CD4-positive, alpha-beta T cell (primary cell): ENCODE measurements around the gene SEMA3D. TPM values are rescaled to one million over a fixed set of nuclear protein-coding genes. Genes with fewer than 3 reads are reported as not detected.

Experiments used
- ATAC-seq: fragments of 200-7000 bp; cut with Tn5 transposase; one replicate; pipeline ENCODE4 v1.10.0; 2022; ENCODE audit warnings: mild to moderate bottlenecking; ENCODE audit not compliant: poor library complexity
- CTCF ChIA-PET: fragments of 350-600 bp; sonication (Branson Sonifier 250); formaldehyde crosslinking; loops from one replicate; lab custom pipeline; 2021; ENCODE audit warnings: antibody characterized with exemption, inconsistent platforms; lab: Charles Lee
- POLR2A ChIA-PET: fragments of 350-600 bp; sonication (Branson Sonifier 250); formaldehyde crosslinking; loops from one replicate; lab custom pipeline; 2021; ENCODE audit warnings: antibody characterized with exemption, inconsistent platforms; lab: Charles Lee
- DNase-seq, 14 experiments: peaks; one replicate each; pipeline ENCODE4 v3.0.0-alpha.2; 2013 to 2020; ENCODE audit warnings: mixed read lengths in 2 of 14
- H3K27ac ChIP-seq, 2 donors: one replicate each; pipeline versions ENCODE4 v1.5.1 to v1.7.0; 2013; ENCODE audit warnings: low read length in 2 of 2, low read depth in 1 of 2, mild to moderate bottlenecking in 1 of 2
- H3K27me3 ChIP-seq, 2 experiments: 1 replicate in 1 of 2; 2 replicates in 1 of 2; pipeline versions ENCODE4 v1.6.1 to v1.7.0; 2013; ENCODE audit warnings: low read length in 2 of 2, control low read depth in 1 of 2, mild to moderate bottlenecking in 1 of 2, moderate library complexity in 1 of 2; ENCODE audit not compliant: insufficient read depth in 2 of 2, control insufficient read depth in 1 of 2
- H3K36me3 ChIP-seq: one replicate; pipeline ENCODE4 v1.6.1; 2013; ENCODE audit warnings: low read length, control low read depth; ENCODE audit not compliant: insufficient read depth
- H3K4me1 ChIP-seq: one replicate; pipeline ENCODE4 v1.6.1; 2013; ENCODE audit warnings: low read length, control low read depth; ENCODE audit not compliant: insufficient read depth
- H3K4me3 ChIP-seq: one replicate; pipeline ENCODE4 v1.5.1; 2013; ENCODE audit warnings: mild to moderate bottlenecking, low read length, moderate library complexity
- H3K9me3 ChIP-seq, 2 experiments: 1 replicate in 1 of 2; 2 replicates in 1 of 2; pipeline versions ENCODE4 v1.6.1 to v1.7.0; 2013; ENCODE audit warnings: low read length in 2 of 2, mild to moderate bottlenecking in 2 of 2, control low read depth in 1 of 2, moderate library complexity in 1 of 2; ENCODE audit not compliant: control insufficient read depth in 1 of 2, insufficient read depth in 1 of 2
- H3K27ac Mint-ChIP-seq: one replicate; pipeline ENCODE4 v1.8.0; 2020; ENCODE audit warnings: mixed read lengths
- H3K27me3 Mint-ChIP-seq: one replicate; pipeline ENCODE4 v1.8.0; 2021; ENCODE audit warnings: mixed read lengths
- H3K36me3 Mint-ChIP-seq: one replicate; pipeline ENCODE4 v1.8.0; 2021; ENCODE audit warnings: low read depth, mixed read lengths
- H3K4me1 Mint-ChIP-seq: one replicate; pipeline ENCODE4 v1.8.0; 2021; ENCODE audit warnings: low read depth, mixed read lengths
- H3K4me3 Mint-ChIP-seq: one replicate; pipeline ENCODE4 v1.8.0; 2020; ENCODE audit warnings: mild to moderate bottlenecking, mixed read lengths
- H3K9me3 Mint-ChIP-seq: one replicate; pipeline ENCODE4 v1.8.0; 2020; ENCODE audit warnings: mixed read lengths
- CTCF ChIP-seq: fragments of 200-600 bp; IDR thresholded peaks from one replicate; pipeline ENCODE4 v1.8.0; 2022; ENCODE audit warnings: antibody characterized with exemption, mild to moderate bottlenecking
- intact Hi-C, 2 experiments: fragments of 100-400 bp; cut with DNase I in 1 of 2; cut with micrococcal nuclease in 1 of 2; formaldehyde crosslinking; loops; one replicate each; pipeline versions ENCODE4 v1.15.1 to v1.9.0; 2023 to 2025; cut with DNase I, micrococcal nuclease
- total RNA-seq, 174 experiments: library from RNA in 2 of 174; stranded (reverse) in 2 of 174; gene quantifications; one replicate each; pipeline ENCODE4 v1.2.3 and lab custom pipeline; 2021 to 2026

SEMA3D gene
- total RNA-seq, 2 experiments from 2014 or later = not detected

GRCh38 chr7:85065888-85066485, 120.9 kb downstream of the SEMA3D start:
- DNase-seq = no peak
- peaks cover 0 to 5% of the 10 kb centered on the region in 2 experiments for H3K9me3 ChIP-seq
- no peaks in the 10 kb centered on the region for H3K36me3 ChIP-seq
- Mint-ChIP-seq H3K27me3 (no peaks in the 10 kb centered on the region), H3K27ac (no peak overlapping the region), H3K36me3 (no peaks in the 10 kb centered on the region), H3K9me3 (no peaks in the 10 kb centered on the region), H3K4me3 (no peak overlapping the region), H3K4me1 (no peaks in the 10 kb centered on the region)
- H3K27me3 ChIP-seq = no peaks in the 10 kb centered on the region
- H3K4me1 ChIP-seq = no peaks in the 10 kb centered on the region
- ChIA-PET CTCF (no interaction called here), POLR2A (no interaction called here)
- no peak for ATAC-seq
- intact Hi-C loops = no loop called here
- no peak overlapping the region for H3K27ac ChIP-seq
- TF ChIP-seq CTCF = no peak
- H3K4me3 ChIP-seq = no peak overlapping the region

- no peak overlapping the region for H3K4me3 ChIP-seq
- no peaks in the 10 kb centered on the region for H3K4me1 Mint-ChIP-seq
- POLR2A ChIA-PET = no interaction called here
- H3K27ac ChIP-seq = no peak overlapping the region
- intact Hi-C loops = no loop called here
- H3K9me3 ChIP-seq = no peaks in the 10 kb centered on the region
- CTCF ChIA-PET = no interaction called here
- DNase-seq (no peak), ATAC-seq (no peak)
- H3K4me3 Mint-ChIP-seq = no peak overlapping the region
- no peaks in the 10 kb centered on the region for H3K4me1 ChIP-seq
- H3K27me3 ChIP-seq = no peaks in the 10 kb centered on the region
- H3K27me3 Mint-ChIP-seq = no peaks in the 10 kb centered on the region
- H3K27ac Mint-ChIP-seq = no peak overlapping the region
- TF ChIP-seq CTCF = no peak
- no peaks in the 10 kb centered on the region for H3K36me3 Mint-ChIP-seq
- no peaks in the 10 kb centered on the region for H3K36me3 ChIP-seq
- H3K9me3 Mint-ChIP-seq = no peaks in the 10 kb centered on the region
Observed at GRCh38 chr7:85065306-85065705, 121.5 kb downstream of the SEMA3D start.

DNA sequence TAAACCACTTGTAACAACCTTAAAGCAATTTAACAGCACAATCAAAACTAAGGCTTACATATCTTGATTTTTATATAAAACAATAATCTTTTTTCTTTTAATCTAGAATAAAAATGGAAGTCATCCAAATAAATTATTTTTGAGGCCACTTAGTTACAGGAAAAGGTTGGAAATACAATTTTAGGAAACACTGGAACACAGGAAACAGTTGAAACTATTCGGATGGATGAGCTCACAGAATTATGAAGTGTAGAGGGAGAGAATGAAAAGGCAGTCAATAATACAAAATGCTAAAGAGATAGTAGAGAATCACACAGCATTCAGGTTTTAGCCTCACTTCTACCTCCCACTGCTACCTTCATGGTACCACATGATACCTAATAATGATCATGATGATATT, 124.2 kb downstream of the SEMA3D start:
- Histone ChIP-seq H3K27ac (no peak overlapping the region), H3K27me3 (no peaks in the 10 kb centered on the region), H3K9me3 (no peaks in the 10 kb centered on the region), H3K4me3 (no peak overlapping the region), H3K4me1 (no peaks in the 10 kb centered on the region), H3K36me3 (no peaks in the 10 kb centered on the region)
- DNase-seq (no peak), ATAC-seq (no peak)
- TF ChIP-seq CTCF = no peak
- ChIA-PET POLR2A (no interaction called here), CTCF (no interaction called here)
- intact Hi-C loops = no loop called here
- no peaks in the 10 kb centered on the region for H3K27me3 Mint-ChIP-seq
- H3K36me3 Mint-ChIP-seq = no peaks in the 10 kb centered on the region
- H3K9me3 Mint-ChIP-seq = no peaks in the 10 kb centered on the region
- H3K4me1 Mint-ChIP-seq = no peaks in the 10 kb centered on the region
- H3K27ac Mint-ChIP-seq = no peak overlapping the region
- no peak overlapping the region for H3K4me3 Mint-ChIP-seq
